ENCODE results near the gene SPG11. TPM values are rescaled to one million over a fixed set of nuclear protein-coding genes. Genes with fewer than 3 reads are reported as not detected.

The SPG11 gene
- total and polyA plus RNA-seq, 2 of the 13 experiments (the other 11 are each of a cell fraction or from before 2014, with no cell fraction given): 31.5 to 40.7 TPM

- no peak for TF ChIP-seq PRDM15 (CRISPR knock-in tag; IDR thresholded peaks at IDR 0.05)
- no peak for TF ChIP-seq ZNF619 (CRISPR knock-in tag; IDR thresholded peaks at IDR 0.05)
- TF ChIP-seq ZNF12 (CRISPR knock-in tag; IDR thresholded peaks at IDR 0.05): no peak
- TF ChIP-seq, protein P1, sequence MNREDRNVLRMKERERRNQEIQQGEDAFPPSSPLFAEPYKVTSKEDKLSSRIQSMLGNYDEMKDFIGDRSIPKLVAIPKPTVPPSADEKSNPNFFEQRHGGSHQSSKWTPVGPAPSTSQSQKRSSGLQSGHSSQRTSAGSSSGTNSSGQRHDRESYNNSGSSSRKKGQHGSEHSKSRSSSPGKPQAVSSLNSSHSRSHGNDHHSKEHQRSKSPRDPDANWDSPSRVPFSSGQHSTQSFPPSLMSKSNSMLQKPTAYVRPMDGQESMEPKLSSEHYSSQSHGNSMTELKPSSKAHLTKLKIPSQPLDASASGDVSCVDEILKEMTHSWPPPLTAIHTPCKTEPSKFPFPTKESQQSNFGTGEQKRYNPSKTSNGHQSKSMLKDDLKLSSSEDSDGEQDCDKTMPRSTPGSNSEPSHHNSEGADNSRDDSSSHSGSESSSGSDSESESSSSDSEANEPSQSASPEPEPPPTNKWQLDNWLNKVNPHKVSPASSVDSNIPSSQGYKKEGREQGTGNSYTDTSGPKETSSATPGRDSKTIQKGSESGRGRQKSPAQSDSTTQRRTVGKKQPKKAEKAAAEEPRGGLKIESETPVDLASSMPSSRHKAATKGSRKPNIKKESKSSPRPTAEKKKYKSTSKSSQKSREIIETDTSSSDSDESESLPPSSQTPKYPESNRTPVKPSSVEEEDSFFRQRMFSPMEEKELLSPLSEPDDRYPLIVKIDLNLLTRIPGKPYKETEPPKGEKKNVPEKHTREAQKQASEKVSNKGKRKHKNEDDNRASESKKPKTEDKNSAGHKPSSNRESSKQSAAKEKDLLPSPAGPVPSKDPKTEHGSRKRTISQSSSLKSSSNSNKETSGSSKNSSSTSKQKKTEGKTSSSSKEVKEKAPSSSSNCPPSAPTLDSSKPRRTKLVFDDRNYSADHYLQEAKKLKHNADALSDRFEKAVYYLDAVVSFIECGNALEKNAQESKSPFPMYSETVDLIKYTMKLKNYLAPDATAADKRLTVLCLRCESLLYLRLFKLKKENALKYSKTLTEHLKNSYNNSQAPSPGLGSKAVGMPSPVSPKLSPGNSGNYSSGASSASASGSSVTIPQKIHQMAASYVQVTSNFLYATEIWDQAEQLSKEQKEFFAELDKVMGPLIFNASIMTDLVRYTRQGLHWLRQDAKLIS (CRISPR knock-in tag; IDR thresholded peaks at IDR 0.05): no peak
- no peak for TF ChIP-seq GTF3A (CRISPR knock-in tag; conservative IDR thresholded peaks at IDR 0.05)
- no peak for TF ChIP-seq ZFP82 (CRISPR knock-in tag; IDR thresholded peaks at IDR 0.05; ENCODE audit: borderline replicate concordance)
- TF ChIP-seq ZNF691 (CRISPR knock-in tag; IDR thresholded peaks at IDR 0.05; ENCODE audit: borderline replicate concordance, low read depth): no peak
- TF ChIP-seq ZNF441 (CRISPR knock-in tag; IDR thresholded peaks at IDR 0.05; ENCODE audit: borderline replicate concordance): no peak
- no peak for TF ChIP-seq PRDM4 (CRISPR knock-in tag; IDR thresholded peaks at IDR 0.05; ENCODE audit: borderline replicate concordance)
Measured at GRCh38 chr15:44516436-44516835, 147.0 kb downstream of the SPG11 start (continued).

Small RNA genes within 50 kb of the gene (small RNA-seq; reads per million reads assigned to genes)
- 0 reads per million in 3 experiments for gene RF00019 (ENCODE audit: insufficient read depth in 2 of 3, insufficient read length in 3 of 3, low read depth in 2 of 3, low replicate concordance in 1 of 3)

Other genes starting within 250 kb of the SPG11 start
- 56.2 and 95.2 TPM in 2 replicates for gene CTDSPL2, start 236.0 kb downstream of the SPG11 start, total RNA-seq (2016; rRNA removed; fragmentation: Illumina TruSeq; extraction: Trizol)
- gene CTDSPL2, start 236.0 kb downstream of the SPG11 start, polyA plus RNA-seq (2011; rRNA removed): 29.1 and 37.4 TPM in 2 replicates
- gene EIF3J, start 126.5 kb downstream of the SPG11 start, total RNA-seq (2016; rRNA removed; fragmentation: Illumina TruSeq; extraction: Trizol): 69.2 and 105 TPM in 2 replicates
- gene EIF3J, start 126.5 kb downstream of the SPG11 start, polyA plus RNA-seq (2011; rRNA removed): 45.2 and 51.7 TPM in 2 replicates
- gene PATL2, start 47.7 kb upstream of the SPG11 start, total RNA-seq (2016; rRNA removed; fragmentation: Illumina TruSeq; extraction: Trizol): 0.15 TPM in 1 of 2 replicates, not detected in the other
- 0.37 and 0.53 TPM in 2 replicates for gene PATL2, start 47.7 kb upstream of the SPG11 start, polyA plus RNA-seq (2011; rRNA removed)
- 530 and 784 TPM in 2 replicates for gene B2M, start 47.9 kb upstream of the SPG11 start, total RNA-seq (2016; rRNA removed; fragmentation: Illumina TruSeq; extraction: Trizol)
- 754 and 857 TPM in 2 replicates for gene B2M, start 47.9 kb upstream of the SPG11 start, polyA plus RNA-seq (2011; rRNA removed)
- 2.6 and 4.0 TPM in 2 replicates for gene TRIM69, start 72.9 kb upstream of the SPG11 start, total RNA-seq (2016; rRNA removed; fragmentation: Illumina TruSeq; extraction: Trizol)
- gene TRIM69, start 72.9 kb upstream of the SPG11 start, polyA plus RNA-seq (2011; rRNA removed): 2.7 and 3.2 TPM in 2 replicates